Endometrial microvascular endothelial cells (primary cell): Measurements from ENCODE around the gene FGF14. TPM values are rescaled to one million over a fixed set of nuclear protein-coding genes. Genes with fewer than 3 reads are reported as not detected.

Experiments used
- in situ Hi-C: cut with HindIII; loops from 2 replicates; pipeline ENCODE4 v1.10.0; 2017; ENCODE audit warnings: low sequenced_read_pairs, low pct_unique_long_range_greater_than_20kb; ENCODE audit errors: inconsistent ontology term
- total RNA-seq: library from RNA; depleted of rRNA; stranded (reverse); fragments of >200 nt; gene quantifications from one replicate; pipeline ENCODE4 v1.2.3, GENCODE V29; 2015; ENCODE audit errors: inconsistent ontology term

FGF14 gene
- under 0.01 TPM for total RNA-seq

DNA sequence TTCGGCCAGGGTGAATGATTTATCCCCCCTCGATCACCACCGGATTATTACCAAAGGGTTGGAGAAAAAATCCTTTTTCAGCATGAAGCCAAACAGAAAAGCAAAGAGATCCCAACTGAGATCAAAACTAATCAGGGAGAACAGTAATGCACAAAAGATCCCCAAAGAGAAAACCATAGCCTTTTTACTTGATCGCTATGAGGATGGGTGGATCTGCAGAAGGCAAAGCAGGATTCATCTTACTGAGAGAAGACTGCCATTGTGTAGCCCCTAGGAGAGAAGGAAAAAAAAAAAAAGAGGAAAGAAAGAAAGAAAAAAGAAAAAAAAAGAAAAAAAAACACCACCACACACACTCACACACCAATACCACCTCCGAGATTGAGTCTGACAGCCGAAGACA lies at the start of gene FGF14:
TSS of gene FGF14 (minus strand) at position 283 of the 400 bp plus-strand sequence.
- in situ Hi-C loops = no loop called here

GRCh38 chr13:102443249-102443648 lies 41.4 kb upstream of the FGF14 start:
- in situ Hi-C loops = no loop called here

- in situ Hi-C loops = no loop called here
These were observed 39.2 kb upstream of the FGF14 start for GRCh38 chr13:102441085-102441484.

DNA sequence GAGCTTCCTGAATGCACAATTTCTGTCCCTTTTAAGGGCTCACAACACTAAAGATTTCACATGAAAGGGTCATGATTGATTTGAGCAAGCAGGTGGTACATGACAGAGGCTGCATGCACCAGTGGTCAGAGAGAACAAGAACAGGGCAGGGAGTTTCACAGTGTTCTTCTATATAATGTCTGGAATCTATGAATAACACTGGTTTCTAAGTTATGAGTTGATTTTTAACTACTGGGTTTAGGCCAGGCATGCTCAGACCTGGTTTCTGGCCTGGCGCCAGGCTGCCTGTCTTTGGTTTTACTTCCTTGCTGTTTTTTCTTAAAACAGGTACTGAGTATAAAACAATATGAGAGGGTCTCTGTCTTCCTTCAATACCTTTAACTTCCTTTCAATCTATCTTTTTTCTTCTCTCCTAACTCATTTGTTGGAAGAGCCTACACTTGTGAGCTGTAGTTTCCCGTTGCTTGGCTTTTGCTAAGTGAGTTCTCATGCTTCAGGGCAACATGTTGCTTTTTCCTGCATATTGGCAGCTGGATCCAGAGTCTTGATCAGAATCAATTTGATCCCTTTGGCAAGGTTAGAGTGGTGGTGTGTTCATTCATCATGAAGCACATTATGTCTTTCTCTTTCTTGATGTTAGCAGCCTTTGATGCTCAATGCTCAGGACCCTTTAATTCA lies 38.5 kb upstream of the FGF14 start:
- in situ Hi-C loops = no loop called here

- in situ Hi-C loops = no loop called here
These were observed 20.8 kb upstream of the FGF14 start for GRCh38 chr13:102422690-102423089.

DNA sequence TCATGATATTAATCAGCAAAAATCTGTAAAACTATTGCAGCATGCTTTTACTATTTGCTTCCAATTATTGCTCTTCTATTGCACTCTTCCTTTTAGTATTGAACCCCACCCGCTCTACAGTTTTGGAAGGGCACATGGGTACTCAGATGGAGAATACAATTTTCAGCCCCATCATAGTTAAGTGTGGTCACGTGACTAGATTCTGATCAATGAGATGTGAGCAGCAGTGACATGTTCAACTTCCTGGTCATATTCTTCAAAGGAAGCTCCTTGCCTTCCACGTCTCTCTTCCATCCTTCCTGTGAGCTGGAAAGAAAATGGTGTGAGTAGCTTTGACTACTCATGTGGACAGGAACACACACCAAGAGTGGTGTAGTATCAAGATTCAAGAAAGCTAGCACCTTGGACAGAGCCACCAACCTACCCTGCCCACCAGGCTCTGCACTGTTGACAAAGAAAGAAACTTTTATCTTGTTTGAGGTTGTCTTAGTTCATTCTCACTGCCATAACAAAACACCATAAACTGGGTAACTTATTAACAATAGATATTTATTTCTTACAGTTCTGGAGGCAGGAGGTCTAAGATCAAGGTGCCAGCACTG lies 3.8 kb upstream of the FGF14 start:
- in situ Hi-C loops = no loop called here

- in situ Hi-C loops = no loop called here
These were observed 442 bp upstream of the FGF14 start for GRCh38 chr13:102402290-102402689.

DNA sequence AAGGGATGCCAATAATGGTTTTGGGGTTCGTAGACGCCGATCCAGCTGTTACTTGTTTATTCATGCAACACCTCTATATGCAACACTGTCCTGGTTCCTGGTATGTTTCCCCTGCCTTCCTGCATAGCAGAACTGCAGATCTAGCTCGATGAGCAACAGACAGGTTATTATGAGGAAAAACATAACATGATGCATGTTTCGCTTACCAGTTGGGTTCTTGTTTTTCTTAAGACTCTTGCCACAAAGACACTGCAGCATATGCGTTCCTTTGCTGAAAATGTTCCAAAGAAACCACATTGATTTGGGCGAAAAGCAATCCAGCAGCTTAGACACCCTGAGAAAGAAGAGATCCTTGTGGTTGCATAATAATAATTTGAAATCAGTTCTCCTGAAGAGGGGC lies 583 bp downstream of the FGF14 start:
- in situ Hi-C loops = no loop called here

DNA sequence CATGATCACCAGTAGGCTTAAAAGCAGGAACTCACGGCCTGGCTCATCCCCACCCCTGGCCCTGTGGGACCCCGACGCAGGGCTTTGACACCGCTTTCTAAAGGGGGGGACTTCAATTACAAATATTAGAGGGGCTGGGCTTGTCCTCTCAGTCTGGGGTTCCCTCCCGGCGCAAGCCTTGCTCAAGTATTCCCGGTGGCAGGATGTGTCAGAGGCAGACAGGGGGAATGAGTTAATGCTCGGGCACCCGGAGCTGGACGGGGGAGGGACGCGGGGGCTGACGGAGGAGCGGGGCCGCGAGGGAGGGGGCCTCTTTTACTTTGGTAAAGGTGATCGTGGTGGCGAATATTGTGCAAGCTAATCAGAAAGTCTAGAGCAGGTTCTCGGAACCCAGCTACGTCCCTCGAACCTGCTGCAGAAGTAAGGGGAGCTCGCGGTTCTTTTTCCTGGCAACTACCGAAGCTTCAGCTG lies 1.1 kb downstream of the FGF14 start:
- in situ Hi-C loops = no loop called here

DNA sequence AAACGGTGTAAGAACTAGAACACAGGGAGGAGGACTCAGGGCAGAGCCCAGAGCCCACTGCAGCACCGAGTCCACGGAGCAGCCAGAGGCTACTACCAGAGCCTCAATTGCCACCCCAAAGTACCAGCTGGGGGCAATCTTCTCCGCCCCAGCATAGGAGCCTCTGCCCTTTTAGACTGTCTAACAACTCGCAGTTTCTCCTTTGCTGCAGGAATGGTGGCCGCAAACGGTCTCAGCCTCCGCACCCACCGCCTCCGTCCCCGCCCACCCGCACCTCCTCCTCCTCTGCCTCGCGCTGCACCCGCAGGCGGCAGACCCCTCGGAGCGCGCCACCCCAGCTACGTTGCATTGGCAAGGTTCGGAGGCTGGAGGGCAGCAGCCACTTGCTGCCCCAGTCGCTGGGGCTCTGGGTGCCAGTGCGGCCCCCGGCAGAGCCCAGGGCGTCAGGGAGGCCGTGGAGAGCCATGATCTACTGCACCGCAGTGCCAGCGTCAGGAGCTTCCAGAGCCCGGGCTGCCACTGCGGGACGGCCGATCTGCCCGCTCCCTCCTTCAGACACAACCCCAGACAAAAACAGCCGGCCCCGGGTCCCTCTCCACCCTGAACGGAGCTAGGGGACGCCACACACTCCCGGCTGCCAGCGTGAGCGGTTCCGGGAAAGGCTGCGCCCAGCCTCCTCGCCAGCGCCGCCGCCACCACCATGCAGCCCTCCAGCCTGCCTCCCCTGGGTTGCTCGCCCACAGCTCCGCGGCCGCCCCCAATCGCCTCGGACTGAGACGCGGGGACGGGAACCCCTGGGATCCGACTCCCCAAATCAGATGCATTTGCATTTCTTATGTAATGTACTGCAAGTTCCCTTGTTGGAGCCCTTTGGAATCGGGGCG lies 1.8 kb downstream of the FGF14 start:
- in situ Hi-C loops = no loop called here

DNA sequence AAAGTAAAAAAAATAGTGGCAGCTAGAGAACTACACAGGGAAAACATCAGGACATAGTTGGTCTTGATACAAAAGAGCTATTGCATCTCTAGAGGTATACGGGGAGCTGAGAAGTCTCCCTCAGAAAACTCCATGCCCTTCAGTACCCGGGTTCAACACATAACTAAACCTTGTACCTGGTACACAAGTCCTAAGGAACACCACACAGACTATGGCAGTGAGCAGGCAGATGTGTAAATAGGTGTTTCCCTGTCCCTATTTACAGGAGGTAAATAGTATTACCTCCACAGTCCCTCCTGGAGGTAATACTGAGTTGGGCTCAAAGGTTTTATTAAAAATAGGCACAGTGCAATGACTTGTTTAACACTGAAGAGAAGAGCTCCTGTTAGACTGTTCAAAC lies 5.9 kb downstream of the FGF14 start:
- in situ Hi-C loops = no loop called here

GRCh38 chr13:102395174-102395573 lies 6.7 kb downstream of the FGF14 start:
- in situ Hi-C loops = no loop called here

DNA sequence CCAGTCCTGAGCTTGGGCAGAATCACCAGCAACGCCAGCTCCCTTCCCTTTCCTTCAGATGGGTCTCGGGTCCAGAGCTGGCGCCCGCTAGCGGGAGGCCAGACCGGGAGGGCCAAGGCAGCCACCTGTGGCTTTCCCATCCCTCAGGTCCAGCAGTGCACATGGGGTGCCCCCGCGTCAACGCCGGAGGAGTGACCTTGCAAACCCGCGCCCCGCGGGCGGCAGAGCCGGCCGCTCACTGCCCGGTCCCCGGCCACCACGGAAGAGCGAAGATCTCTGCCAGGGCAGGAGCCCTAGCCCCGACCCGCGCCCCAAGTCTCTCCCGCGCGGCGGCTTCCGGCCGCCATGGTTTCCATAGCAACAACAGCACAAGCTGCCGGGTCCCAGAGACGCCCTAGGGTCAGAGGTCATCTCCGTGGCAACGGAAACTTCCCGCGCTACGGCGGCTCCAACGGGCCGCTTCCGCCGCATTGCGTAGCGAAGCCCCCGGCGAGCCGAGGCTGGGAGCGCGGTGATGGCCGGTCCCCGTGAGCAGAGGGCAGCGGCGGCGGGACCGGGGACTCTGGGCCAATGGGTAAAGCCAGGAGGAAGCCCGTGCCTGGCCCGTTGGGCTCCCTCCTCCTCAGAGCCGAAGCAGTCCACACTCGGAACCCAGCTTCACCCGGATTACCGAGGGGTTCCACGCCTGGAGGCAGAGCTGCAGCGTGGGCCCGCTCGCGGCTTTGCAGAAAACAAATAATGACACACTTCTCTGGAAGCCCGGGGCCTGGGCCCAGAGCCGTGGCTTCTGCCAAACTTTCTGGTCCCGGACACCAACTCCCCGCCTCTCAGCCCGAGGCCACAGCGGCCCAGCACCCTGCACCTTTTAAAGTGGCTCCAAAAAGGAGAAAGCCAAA lies 7.4 kb downstream of the FGF14 start:
- in situ Hi-C loops = no loop called here

DNA sequence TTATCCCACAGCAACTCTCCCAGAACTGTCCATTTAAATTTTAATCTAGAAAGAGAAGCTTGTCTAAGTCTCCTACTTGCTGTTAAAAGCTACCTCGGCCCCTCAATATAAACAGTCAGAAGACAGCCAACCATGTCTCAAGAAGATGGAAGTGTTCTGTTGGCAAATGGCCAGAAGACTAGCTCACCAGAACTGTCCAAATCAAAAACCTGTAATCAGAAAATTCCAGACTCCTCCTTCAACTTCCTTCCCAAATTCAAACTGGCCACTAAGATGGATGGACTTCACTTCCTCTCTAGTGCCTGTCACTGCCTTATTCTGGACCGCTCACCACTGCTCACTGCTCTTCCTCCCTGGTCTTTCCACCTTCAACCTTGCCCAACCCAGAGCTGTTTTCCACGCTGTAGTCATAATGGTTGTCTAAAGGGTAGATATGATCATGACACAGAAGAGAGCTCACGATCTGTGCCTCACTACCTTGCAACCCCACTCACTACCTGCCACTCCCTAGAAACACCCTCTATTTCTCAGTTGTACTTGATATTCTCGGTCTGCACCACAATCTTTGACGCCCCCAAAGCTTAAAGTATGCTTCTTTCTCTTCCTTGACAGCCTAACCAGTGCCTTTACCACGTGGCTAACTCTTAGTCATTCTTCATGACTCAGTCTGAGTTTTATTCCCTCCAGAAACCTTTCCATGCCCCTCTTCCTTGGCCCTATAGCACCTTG lies 9.2 kb downstream of the FGF14 start:
- in situ Hi-C loops = no loop called here

DNA sequence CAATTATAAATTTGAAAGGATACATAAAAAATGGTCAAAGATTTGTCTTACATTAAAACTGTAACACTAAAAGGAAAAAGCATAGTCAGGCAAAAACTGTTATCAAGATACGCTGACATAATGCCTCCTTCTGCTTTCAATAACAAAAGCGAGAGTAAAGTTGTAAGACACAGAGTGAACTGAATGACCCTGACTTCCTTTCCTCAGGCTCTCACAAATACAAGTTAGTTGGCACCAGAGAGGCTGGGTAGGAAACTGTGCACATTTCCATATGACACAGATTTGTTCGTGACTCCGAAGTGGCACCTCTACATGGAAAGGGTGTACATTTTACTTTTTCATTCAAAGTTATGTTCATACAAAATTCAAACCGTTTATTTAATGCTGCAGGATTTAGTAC lies 15.4 kb downstream of the FGF14 start:
- in situ Hi-C loops = no loop called here

DNA sequence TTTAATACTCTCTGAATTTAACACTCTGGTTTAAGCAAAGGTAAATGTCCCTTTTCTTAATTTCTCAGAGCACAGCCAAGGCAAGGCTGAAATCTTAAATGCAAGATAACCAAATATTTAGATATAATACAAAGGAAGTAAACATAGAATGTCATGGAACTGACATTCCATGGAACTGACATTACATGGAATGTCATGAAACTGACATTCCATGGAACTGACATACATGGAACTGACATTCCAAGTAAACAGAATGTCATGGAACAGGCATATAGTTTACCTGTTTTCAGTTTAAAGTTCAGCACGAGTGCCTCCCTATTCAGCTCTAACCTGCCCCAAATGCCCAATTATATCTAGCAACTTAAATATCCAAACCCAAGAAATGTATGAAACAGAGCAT lies 21.8 kb downstream of the FGF14 start:
- in situ Hi-C loops = no loop called here

DNA sequence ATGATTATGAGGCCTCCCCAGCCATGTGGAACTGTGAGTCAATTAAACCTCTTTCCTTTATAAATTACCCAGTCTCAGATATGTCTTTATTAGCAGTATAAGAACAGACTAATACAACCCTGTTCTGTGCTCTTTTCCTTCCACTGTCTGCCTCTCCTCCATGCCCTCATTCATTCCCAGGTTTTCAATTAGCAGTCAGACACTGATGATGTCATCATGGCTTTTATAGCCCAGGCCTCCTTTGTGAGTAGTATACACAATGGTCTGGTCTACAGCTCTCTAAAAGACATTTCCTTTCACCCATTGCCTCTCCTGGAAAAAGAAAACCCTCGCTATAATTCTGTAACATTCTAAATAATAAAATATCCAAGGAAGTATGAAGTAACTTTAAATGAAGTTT lies 25.5 kb downstream of the FGF14 start:
- in situ Hi-C loops = no loop called here

- in situ Hi-C loops = no loop called here
These were observed 27.1 kb downstream of the FGF14 start for GRCh38 chr13:102374726-102375125.
